ENCODE data around the gene SHC3. TPM values are rescaled to one million over a fixed set of nuclear protein-coding genes. Genes with fewer than 3 reads are reported as not detected.
A peak's percentile ranks its signal among the peaks of the same experiment; 100 is the strongest.

The SHC3 gene
- total RNA-seq, 1 donor: 0.36 TPM

GRCh38 chr9:89021154-89021803, 157.3 kb downstream of the SHC3 start:
- no peaks in the 10 kb centered on the region for H4K20me1 ChIP-seq (ENCODE audit: insufficient read depth, low read length)
- no peaks in the 10 kb centered on the region for H3K27me3 ChIP-seq (ENCODE audit: insufficient read depth, low read length)
- H3K9me3 ChIP-seq (ENCODE audit: low read depth, low read length): no peaks in the 10 kb centered on the region
- no peaks in the 10 kb centered on the region for H3K36me3 ChIP-seq (ENCODE audit: insufficient read depth, low read length)
- H3K4me1 ChIP-seq (ENCODE audit: insufficient read depth, low read length): peaks cover 28% of the 10 kb centered on the region
- peak; percentile 81 for DNase-seq (ENCODE audit: insufficient read length, low spot score, missing footprints)
- no peak overlapping the region for H2AFZ ChIP-seq (ENCODE audit: low read length)
- H3K4me2 ChIP-seq (ENCODE audit: insufficient read depth, low read length): peak overlapping the region; percentile 44
- no peaks in the 10 kb centered on the region for H3K79me2 ChIP-seq (ENCODE audit: insufficient read depth, low read length)
- no peak overlapping the region for H3K4me3 ChIP-seq (ENCODE audit: insufficient read depth, low read length)
- H3K27ac ChIP-seq (ENCODE audit: low read depth, low read length): peak overlapping the region; percentile 19
- no peak for TF ChIP-seq CTCF (IDR thresholded peaks at IDR 0.05; ENCODE audit: extremely low read depth, low read depth, low read length)

GRCh38 chr9:89020754-89021153, 157.9 kb downstream of the SHC3 start:
- H3K27ac ChIP-seq (ENCODE audit: low read depth, low read length): no peak overlapping the region
- no peaks in the 10 kb centered on the region for H3K9me3 ChIP-seq (ENCODE audit: low read depth, low read length)
- no peaks in the 10 kb centered on the region for H3K79me2 ChIP-seq (ENCODE audit: insufficient read depth, low read length)
- no peak overlapping the region for H3K4me3 ChIP-seq (ENCODE audit: insufficient read depth, low read length)
- no peak for DNase-seq (ENCODE audit: insufficient read length, low spot score, missing footprints)
- no peaks in the 10 kb centered on the region for H3K27me3 ChIP-seq (ENCODE audit: insufficient read depth, low read length)
- H2AFZ ChIP-seq (ENCODE audit: low read length): no peak overlapping the region
- H4K20me1 ChIP-seq (ENCODE audit: insufficient read depth, low read length): no peaks in the 10 kb centered on the region
- peaks cover 28% of the 10 kb centered on the region for H3K4me1 ChIP-seq (ENCODE audit: insufficient read depth, low read length)
- no peak for TF ChIP-seq CTCF (IDR thresholded peaks at IDR 0.05; ENCODE audit: extremely low read depth, low read depth, low read length)
- no peaks in the 10 kb centered on the region for H3K36me3 ChIP-seq (ENCODE audit: insufficient read depth, low read length)
- H3K4me2 ChIP-seq (ENCODE audit: insufficient read depth, low read length): peak overlapping the region; percentile 44

GRCh38 chr9:89015336-89015735, 163.3 kb downstream of the SHC3 start:
- no peaks in the 10 kb centered on the region for H3K4me1 ChIP-seq (ENCODE audit: insufficient read depth, low read length)
- H3K4me2 ChIP-seq (ENCODE audit: insufficient read depth, low read length): no peak overlapping the region
- H3K27ac ChIP-seq (ENCODE audit: low read depth, low read length): no peak overlapping the region
- no peaks in the 10 kb centered on the region for H3K36me3 ChIP-seq (ENCODE audit: insufficient read depth, low read length)
- no peak for DNase-seq (ENCODE audit: insufficient read length, low spot score, missing footprints)
- no peaks in the 10 kb centered on the region for H3K79me2 ChIP-seq (ENCODE audit: insufficient read depth, low read length)
- no peak overlapping the region for H3K4me3 ChIP-seq (ENCODE audit: insufficient read depth, low read length)
- H3K27me3 ChIP-seq (ENCODE audit: insufficient read depth, low read length): no peaks in the 10 kb centered on the region
- TF ChIP-seq CTCF (IDR thresholded peaks at IDR 0.05; ENCODE audit: extremely low read depth, low read depth, low read length): no peak
- no peaks in the 10 kb centered on the region for H4K20me1 ChIP-seq (ENCODE audit: insufficient read depth, low read length)
- H2AFZ ChIP-seq (ENCODE audit: low read length): no peak overlapping the region
- H3K9me3 ChIP-seq (ENCODE audit: low read depth, low read length): no peaks in the 10 kb centered on the region

- Histone ChIP-seq H2AFZ (ENCODE audit: low read length) (no peak overlapping the region), H3K36me3 (ENCODE audit: insufficient read depth, low read length) (no peaks in the 10 kb centered on the region), H3K27ac (ENCODE audit: low read depth, low read length) (no peak overlapping the region), H3K4me3 (ENCODE audit: insufficient read depth, low read length) (no peak overlapping the region), H3K9me3 (ENCODE audit: low read depth, low read length) (no peaks in the 10 kb centered on the region), H3K4me1 (ENCODE audit: insufficient read depth, low read length) (no peaks in the 10 kb centered on the region), H4K20me1 (ENCODE audit: insufficient read depth, low read length) (no peaks in the 10 kb centered on the region), H3K79me2 (ENCODE audit: insufficient read depth, low read length) (no peaks in the 10 kb centered on the region), H3K4me2 (ENCODE audit: insufficient read depth, low read length) (no peak overlapping the region), H3K27me3 (ENCODE audit: insufficient read depth, low read length) (no peaks in the 10 kb centered on the region)
- no peak for TF ChIP-seq CTCF (IDR thresholded peaks at IDR 0.05; ENCODE audit: extremely low read depth, low read depth, low read length)
- no peak for DNase-seq (ENCODE audit: insufficient read length, low spot score, missing footprints)
Measured at GRCh38 chr9:89014153-89014552, 164.5 kb downstream of the SHC3 start.

Data from osteoblast (primary cell).